Right lobe of liver (tissue), 6 donors: ENCODE measurements around the gene DCAF8L2. TPM values are rescaled to one million over a fixed set of nuclear protein-coding genes. Genes with fewer than 3 reads are reported as not detected.

ENCODE experiments used
- ATAC-seq, 4 donors: fragments of 200-7000 bp; cut with Tn5 transposase; one replicate each; pipeline ENCODE4 v1.9.1; 2020; ENCODE audit warnings: mild to moderate bottlenecking in 4 of 4, moderate library complexity in 4 of 4
- DNase-seq, 3 donors: peaks; one replicate each; pipeline ENCODE4 v3.0.0-alpha.2; 2020
- H3K27ac ChIP-seq, 3 donors: fragments of 200-600 bp; one replicate each; pipeline ENCODE4 v1.8.0; 2022
- H3K27me3 ChIP-seq, 2 donors: fragments of 200-600 bp; one replicate each; pipeline ENCODE4 v1.8.0; 2022
- H3K36me3 ChIP-seq, 4 donors: fragments of 200-600 bp; sonication (generic) in 1 of 4; one replicate each; pipeline versions ENCODE4 v1.5.1 to v1.8.0; 2017 to 2022; ENCODE audit warnings: control low read depth in 1 of 4
- H3K4me1 ChIP-seq, 4 donors: fragments of 200-600 bp; sonication (generic) in 1 of 4; one replicate each; pipeline versions ENCODE4 v1.5.1 to v1.8.0; 2017 to 2022; ENCODE audit warnings: control low read depth in 1 of 4
- H3K4me3 ChIP-seq, 3 donors: fragments of 200-600 bp; one replicate each; pipeline ENCODE4 v1.8.0; 2022
- H3K9me3 ChIP-seq, 4 donors: fragments of 200-600 bp; sonication (generic) in 1 of 4; one replicate each; pipeline versions ENCODE4 v1.5.1 to v1.8.0; 2017 to 2022; ENCODE audit warnings: control low read depth in 1 of 4
- POLR2A ChIP-seq: fragments of 450-650 bp; IDR thresholded peaks from one replicate; pipeline ENCODE4 v1.6.1; 2017; ENCODE audit warnings: antibody characterized with exemption, mild to moderate bottlenecking
- WGBS: methylation state at CpG from one replicate; pipeline ENCODE4 v1.1.6; 2018; ENCODE audit warnings: low coverage, low lambda C conversion rate; ENCODE audit not compliant: insufficient coverage; ENCODE audit errors: missing lambda C conversion rate; 5-methylcytosine and 5-hydroxymethylcytosine counted together
- intact Hi-C, 2 donors: fragments of 100-400 bp; cut with DNase I; formaldehyde crosslinking; loops; one replicate each; pipeline versions ENCODE4 v1.11.2 to v1.14.1; 2022
- total RNA-seq, 6 experiments: library from RNA; depleted of rRNA in 2 of 6; stranded (reverse); fragments of >200 nt in 2 of 6; fragmentation: NEBNext Ultra II Directional in 3 of 6; extraction: Animal tissue kit (Norgen Biotek cat#: 25700) in 3 of 6; gene quantifications; one replicate each; pipeline versions ENCODE4 v1.1.0 to v1.2.4, GENCODE V29; 2016 to 2023
- TF ChIP-seq, protein P1 (sequence below), 4 donors: fragments of 200-600 bp in 3 of 4; fragments of 450-650 bp in 1 of 4; IDR thresholded peaks; one replicate each; pipeline versions ENCODE4 v1.5.1 to v1.8.0; 2016 to 2022; ENCODE audit warnings: antibody characterized with exemption in 4 of 4, mild to moderate bottlenecking in 2 of 4
- donor health status: DM: no; HTN: yes; CAD: no.
- donor health status: DM: no; HTN: no; CAD: no.
- donor health status: DM: no; HTN: no; CAD: no.
- donor health status: DM: no; HTN: yes; CAD: no.
- donor health status: DM: no; HTN: yes; CAD: no.

DCAF8L2 gene
- total RNA-seq, 6 experiments from 2014 or later: not detected

DNA sequence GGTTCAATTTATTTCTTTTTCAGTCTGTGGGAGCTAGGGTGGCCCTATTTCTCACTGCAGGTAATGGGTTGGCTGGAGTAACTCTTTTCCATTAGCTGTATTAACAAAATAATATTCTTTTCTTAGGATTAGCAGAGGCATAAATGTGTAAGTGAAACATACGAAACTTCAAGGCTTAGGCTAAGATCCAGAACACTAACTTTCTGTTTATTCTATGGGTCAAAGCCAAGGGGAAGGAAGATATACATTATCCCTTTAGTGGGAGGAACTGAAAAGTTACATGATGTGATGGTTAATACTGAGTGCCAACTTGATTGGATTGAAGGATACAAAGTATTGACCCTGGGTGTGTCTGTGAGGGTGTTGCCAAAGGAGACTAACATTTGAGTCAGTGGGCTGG, 66.4 kb downstream of the DCAF8L2 start:
- Histone ChIP-seq H3K4me1 (no peaks in the 10 kb centered on the region), H3K27ac (no peak overlapping the region), H3K4me3 (no peak overlapping the region), H3K9me3 (no peaks in the 10 kb centered on the region), H3K36me3 (no peaks in the 10 kb centered on the region), H3K27me3 (no peaks in the 10 kb centered on the region)
- intact Hi-C loops: no loop called here
- 43% methylated on average over 1 of the region's 1 CpG for WGBS
- no peak for ATAC-seq
- TF ChIP-seq, protein P1, sequence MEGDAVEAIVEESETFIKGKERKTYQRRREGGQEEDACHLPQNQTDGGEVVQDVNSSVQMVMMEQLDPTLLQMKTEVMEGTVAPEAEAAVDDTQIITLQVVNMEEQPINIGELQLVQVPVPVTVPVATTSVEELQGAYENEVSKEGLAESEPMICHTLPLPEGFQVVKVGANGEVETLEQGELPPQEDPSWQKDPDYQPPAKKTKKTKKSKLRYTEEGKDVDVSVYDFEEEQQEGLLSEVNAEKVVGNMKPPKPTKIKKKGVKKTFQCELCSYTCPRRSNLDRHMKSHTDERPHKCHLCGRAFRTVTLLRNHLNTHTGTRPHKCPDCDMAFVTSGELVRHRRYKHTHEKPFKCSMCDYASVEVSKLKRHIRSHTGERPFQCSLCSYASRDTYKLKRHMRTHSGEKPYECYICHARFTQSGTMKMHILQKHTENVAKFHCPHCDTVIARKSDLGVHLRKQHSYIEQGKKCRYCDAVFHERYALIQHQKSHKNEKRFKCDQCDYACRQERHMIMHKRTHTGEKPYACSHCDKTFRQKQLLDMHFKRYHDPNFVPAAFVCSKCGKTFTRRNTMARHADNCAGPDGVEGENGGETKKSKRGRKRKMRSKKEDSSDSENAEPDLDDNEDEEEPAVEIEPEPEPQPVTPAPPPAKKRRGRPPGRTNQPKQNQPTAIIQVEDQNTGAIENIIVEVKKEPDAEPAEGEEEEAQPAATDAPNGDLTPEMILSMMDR (IDR thresholded peaks at IDR 0.05): no peak
- no peak for TF ChIP-seq POLR2A
- DNase-seq: no peak

DNA sequence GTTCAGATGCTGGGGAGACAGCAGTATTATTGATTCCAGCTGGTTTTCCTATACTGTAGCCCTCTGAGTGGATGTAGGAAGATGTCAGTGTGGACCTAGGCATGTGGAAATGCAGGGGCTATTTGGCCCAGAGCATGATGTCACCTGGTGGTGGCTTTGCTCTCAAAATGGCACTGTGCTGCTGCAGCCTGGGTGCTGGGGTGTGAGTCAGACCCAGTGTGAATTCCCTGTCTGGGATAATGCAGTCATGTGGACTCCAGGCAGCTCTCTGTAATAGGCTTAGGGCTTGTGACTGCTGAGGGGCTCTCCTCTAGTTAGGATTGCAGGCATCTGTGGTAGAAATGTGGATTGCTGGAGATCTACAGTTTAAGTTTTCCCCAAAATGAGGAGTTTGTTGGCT, 70.7 kb downstream of the DCAF8L2 start:
- H3K4me3 ChIP-seq: no peak overlapping the region
- intact Hi-C loops: no loop called here
- no peaks in the 10 kb centered on the region for H3K4me1 ChIP-seq

DNA sequence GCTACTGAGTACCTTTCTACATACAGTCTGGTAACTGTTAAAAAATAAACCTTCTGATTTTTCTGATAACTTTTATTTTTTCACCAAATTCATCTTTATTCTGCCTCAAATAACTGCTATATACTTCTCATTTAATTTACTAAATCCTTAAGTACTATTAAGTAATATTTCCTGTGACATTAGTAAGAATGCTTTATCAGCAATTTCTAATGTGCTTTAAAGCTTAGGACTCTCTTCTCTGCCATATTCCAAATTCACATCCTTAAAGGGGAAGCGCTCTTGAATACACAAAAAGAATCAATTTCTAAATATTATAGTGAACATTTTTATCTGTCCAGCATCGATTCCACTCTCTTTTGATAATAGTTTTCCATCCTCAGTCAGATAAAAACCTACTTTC, 81.1 kb downstream of the DCAF8L2 start:
- Histone ChIP-seq H3K36me3 (no peaks in the 10 kb centered on the region), H3K27ac (no peak overlapping the region), H3K9me3 (no peaks in the 10 kb centered on the region), H3K4me1 (no peaks in the 10 kb centered on the region), H3K27me3 (no peaks in the 10 kb centered on the region), H3K4me3 (no peak overlapping the region)
- intact Hi-C loops: no loop called here
- WGBS: 43% methylated on average over 2 of the region's 2 CpGs
- TF ChIP-seq POLR2A: no peak
- DNase-seq: no peak
- ATAC-seq: no peak

More for the DNA sequence above, 70.7 kb downstream of the DCAF8L2 start:
- no peak for ATAC-seq
- H3K27me3 ChIP-seq: peaks cover 0 to 3% of the 10 kb centered on the region in 2 donors
- no peaks in the 10 kb centered on the region for H3K9me3 ChIP-seq
- DNase-seq: no peak
- H3K27ac ChIP-seq: no peak overlapping the region
- TF ChIP-seq, protein P1 (IDR thresholded peaks at IDR 0.05): no peak
- TF ChIP-seq POLR2A: no peak
- no peaks in the 10 kb centered on the region for H3K36me3 ChIP-seq

DNA sequence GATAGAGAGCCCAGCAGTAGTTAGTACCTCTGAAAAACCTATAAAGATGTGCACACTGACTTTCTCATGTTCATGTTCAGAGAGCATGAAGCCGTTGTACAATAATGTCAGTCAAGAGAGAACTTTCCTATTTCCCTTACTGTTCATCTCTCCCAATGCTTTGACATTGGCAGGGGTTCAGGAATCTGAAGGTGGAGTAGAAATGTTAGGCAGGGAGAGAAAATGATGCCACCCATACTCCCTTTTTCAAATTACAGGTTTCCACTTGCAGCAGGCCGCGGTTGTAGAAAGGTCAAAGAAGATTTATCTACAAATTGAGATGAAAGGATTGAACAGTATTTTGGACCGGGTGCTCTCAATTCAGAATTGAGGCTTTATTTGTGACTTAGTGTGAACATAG, 84.3 kb downstream of the DCAF8L2 start:
- intact Hi-C loops: no loop called here
- Histone ChIP-seq H3K27ac (no peak overlapping the region), H3K27me3 (no peaks in the 10 kb centered on the region), H3K9me3 (no peaks in the 10 kb centered on the region), H3K4me3 (no peak overlapping the region), H3K36me3 (no peaks in the 10 kb centered on the region), H3K4me1 (no peaks in the 10 kb centered on the region)
- DNase-seq (no peak), ATAC-seq (no peak)
- TF ChIP-seq, protein P1 (IDR thresholded peaks at IDR 0.05): no peak
- TF ChIP-seq POLR2A: no peak
- WGBS: 64% methylated on average over 4 of the region's 4 CpGs

DNA sequence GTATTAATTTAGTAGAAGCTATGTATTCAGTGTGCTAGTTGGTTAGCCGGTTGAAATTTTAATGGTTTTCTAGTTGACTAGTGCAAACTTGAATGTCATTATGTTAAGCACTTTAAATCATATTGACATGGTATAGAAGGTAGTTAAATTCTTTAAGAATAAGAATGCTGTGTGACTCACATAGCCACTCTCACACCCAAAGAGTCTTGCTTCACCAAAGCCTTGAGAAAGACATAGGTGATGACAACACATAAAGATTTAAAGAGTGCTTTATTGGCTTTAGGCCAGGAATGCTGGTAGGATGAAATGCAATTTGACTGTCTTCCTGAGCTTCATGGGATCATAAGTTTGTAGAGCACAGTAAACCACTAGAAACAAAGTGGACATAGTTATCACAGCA, 85.3 kb downstream of the DCAF8L2 start:
- no peak for TF ChIP-seq POLR2A
- TF ChIP-seq, protein P1 (IDR thresholded peaks at IDR 0.05): no peak
- H3K4me3 ChIP-seq: no peak overlapping the region
- intact Hi-C loops: no loop called here

More for the DNA sequence above, 85.3 kb downstream of the DCAF8L2 start:
- DNase-seq (no peak), ATAC-seq (no peak)
- no peaks in the 10 kb centered on the region for H3K9me3 ChIP-seq
- H3K4me1 ChIP-seq: no peaks in the 10 kb centered on the region
- H3K36me3 ChIP-seq: no peaks in the 10 kb centered on the region
- H3K27ac ChIP-seq: no peak overlapping the region
- WGBS: 90% methylated on average over 1 of the region's 1 CpG
- H3K27me3 ChIP-seq: no peaks in the 10 kb centered on the region
